ENCODE results near the gene PHTF1. TPM values are rescaled to one million over a fixed set of nuclear protein-coding genes. Genes with fewer than 3 reads are reported as not detected.

Gene PHTF1
- total and polyA plus RNA-seq, 10 of the 15 experiments (the other 5 are each of a cell fraction or from before 2014, with no cell fraction given), result 7.8 to 37.6 (median 24.1) TPM

GRCh38 chr1:113759333-113760101, at the start of gene PHTF1 (continued):
- TF ChIP-seq CTCF (IDR thresholded peaks at IDR 0.05 in 2 of 3, conservative IDR thresholded peaks at IDR 0.05 in 1 of 3; ENCODE audit: control insufficient read depth in 2 of 3, extremely low read depth in 1 of 3, insufficient read depth in 1 of 3, low read depth in 3 of 3, low read length in 3 of 3), result no peak
- no peak for TF ChIP-seq E2F8 (IDR thresholded peaks at IDR 0.05; ENCODE audit: low read depth, partially characterized antibody)
- no peak for TF ChIP-seq RELA (IDR thresholded peaks at IDR 0.05; ENCODE audit: borderline replicate concordance, partially characterized antibody)
- peak; percentile 45; the same call in 1 of the 2 replicates for TF ChIP-seq TCF3 (IDR thresholded peaks at IDR 0.05; ENCODE audit: borderline replicate concordance, insufficient read depth, low read depth, low read length)
- no peak for TF ChIP-seq BRCA1 (IDR thresholded peaks at IDR 0.05; ENCODE audit: low read depth, low read length)
- no peak for TF ChIP-seq ASH2L (IDR thresholded peaks at IDR 0.05; ENCODE audit: borderline replicate concordance, low read depth)
- peak; percentile 41; the same call in 1 of the 2 replicates for TF ChIP-seq PKNOX1 (IDR thresholded peaks at IDR 0.05)
- 0 out of 2 replicates have a peak, but pooled peaks have one; percentile 19 for TF ChIP-seq CREM (IDR thresholded peaks at IDR 0.05; ENCODE audit: low read depth)
- TF ChIP-seq BCL11A (IDR thresholded peaks at IDR 0.05; ENCODE audit: low read depth, low read length), result no peak
- TF ChIP-seq RAD21 (IDR thresholded peaks at IDR 0.05; ENCODE audit: insufficient read depth, low read depth, low read length), result no peak
- no peak for TF ChIP-seq KDM1A (IDR thresholded peaks at IDR 0.05; ENCODE audit: borderline replicate concordance)
- no peak; the same call in 1 of the 2 replicates for TF ChIP-seq GATAD2B (conservative IDR thresholded peaks at IDR 0.05; ENCODE audit: low read depth)
- peak; percentile 57; the same call in 1 of the 2 replicates for TF ChIP-seq LARP7 (IDR thresholded peaks at IDR 0.05)
- TF ChIP-seq SIN3A (IDR thresholded peaks at IDR 0.05; ENCODE audit: low read depth, low read length), result no peak
- TF ChIP-seq, protein P1, sequence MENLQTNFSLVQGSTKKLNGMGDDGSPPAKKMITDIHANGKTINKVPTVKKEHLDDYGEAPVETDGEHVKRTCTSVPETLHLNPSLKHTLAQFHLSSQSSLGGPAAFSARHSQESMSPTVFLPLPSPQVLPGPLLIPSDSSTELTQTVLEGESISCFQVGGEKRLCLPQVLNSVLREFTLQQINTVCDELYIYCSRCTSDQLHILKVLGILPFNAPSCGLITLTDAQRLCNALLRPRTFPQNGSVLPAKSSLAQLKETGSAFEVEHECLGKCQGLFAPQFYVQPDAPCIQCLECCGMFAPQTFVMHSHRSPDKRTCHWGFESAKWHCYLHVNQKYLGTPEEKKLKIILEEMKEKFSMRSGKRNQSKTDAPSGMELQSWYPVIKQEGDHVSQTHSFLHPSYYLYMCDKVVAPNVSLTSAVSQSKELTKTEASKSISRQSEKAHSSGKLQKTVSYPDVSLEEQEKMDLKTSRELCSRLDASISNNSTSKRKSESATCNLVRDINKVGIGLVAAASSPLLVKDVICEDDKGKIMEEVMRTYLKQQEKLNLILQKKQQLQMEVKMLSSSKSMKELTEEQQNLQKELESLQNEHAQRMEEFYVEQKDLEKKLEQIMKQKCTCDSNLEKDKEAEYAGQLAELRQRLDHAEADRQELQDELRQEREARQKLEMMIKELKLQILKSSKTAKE (IDR thresholded peaks at IDR 0.05; ENCODE audit: low read depth, poor library complexity, severe bottlenecking), result no peak
- TF ChIP-seq, protein P2, sequence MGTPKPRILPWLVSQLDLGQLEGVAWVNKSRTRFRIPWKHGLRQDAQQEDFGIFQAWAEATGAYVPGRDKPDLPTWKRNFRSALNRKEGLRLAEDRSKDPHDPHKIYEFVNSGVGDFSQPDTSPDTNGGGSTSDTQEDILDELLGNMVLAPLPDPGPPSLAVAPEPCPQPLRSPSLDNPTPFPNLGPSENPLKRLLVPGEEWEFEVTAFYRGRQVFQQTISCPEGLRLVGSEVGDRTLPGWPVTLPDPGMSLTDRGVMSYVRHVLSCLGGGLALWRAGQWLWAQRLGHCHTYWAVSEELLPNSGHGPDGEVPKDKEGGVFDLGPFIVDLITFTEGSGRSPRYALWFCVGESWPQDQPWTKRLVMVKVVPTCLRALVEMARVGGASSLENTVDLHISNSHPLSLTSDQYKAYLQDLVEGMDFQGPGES (IDR thresholded peaks at IDR 0.05), result no peak
- no peak for TF ChIP-seq NFXL1 (IDR thresholded peaks at IDR 0.05; ENCODE audit: borderline replicate concordance)
- 0 out of 2 replicates have a peak, but pooled peaks have one; percentile 6 for TF ChIP-seq SMARCA5 (IDR thresholded peaks at IDR 0.05)
- peak; percentile 12; the same call in 1 of the 2 replicates for TF ChIP-seq BACH1 (IDR thresholded peaks at IDR 0.05; ENCODE audit: borderline replicate concordance)
